ENCODE results near the gene ZGPAT.

The ZGPAT gene

GRCh38 chr20:63744574-63745423 lies 37.0 kb downstream of the ZGPAT start:
- TF ChIP-seq GATA2 (IDR thresholded peaks at IDR 0.05; ENCODE audit: low read depth, low read length) = no peak
- TF ChIP-seq GATA3 (IDR thresholded peaks at IDR 0.05; ENCODE audit: low read depth, low read length) = no peak

DNA sequence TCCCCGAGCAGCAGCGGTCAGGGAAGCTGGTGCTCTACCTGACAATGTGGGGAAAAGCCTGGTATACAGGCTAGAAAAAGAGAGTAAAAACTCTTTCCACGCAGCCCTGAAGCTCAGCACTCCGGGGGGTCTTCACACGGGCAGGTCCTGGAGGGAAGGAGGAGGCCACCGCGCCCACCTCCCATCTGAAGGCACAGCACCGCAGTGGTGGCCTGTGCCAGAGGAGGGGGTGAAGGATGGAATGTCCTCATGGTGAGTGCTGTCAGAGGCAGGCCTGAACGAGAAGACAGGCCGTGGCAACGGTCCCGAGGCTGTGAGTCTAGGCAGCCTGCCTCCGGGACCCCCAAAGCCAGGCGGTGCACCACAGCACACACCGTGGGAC lies 37.6 kb downstream of the ZGPAT start:
- TF ChIP-seq GATA3 (IDR thresholded peaks at IDR 0.05; ENCODE audit: low read depth, low read length) = no peak
- TF ChIP-seq GATA2 (IDR thresholded peaks at IDR 0.05; ENCODE audit: low read depth, low read length) = no peak

DNA sequence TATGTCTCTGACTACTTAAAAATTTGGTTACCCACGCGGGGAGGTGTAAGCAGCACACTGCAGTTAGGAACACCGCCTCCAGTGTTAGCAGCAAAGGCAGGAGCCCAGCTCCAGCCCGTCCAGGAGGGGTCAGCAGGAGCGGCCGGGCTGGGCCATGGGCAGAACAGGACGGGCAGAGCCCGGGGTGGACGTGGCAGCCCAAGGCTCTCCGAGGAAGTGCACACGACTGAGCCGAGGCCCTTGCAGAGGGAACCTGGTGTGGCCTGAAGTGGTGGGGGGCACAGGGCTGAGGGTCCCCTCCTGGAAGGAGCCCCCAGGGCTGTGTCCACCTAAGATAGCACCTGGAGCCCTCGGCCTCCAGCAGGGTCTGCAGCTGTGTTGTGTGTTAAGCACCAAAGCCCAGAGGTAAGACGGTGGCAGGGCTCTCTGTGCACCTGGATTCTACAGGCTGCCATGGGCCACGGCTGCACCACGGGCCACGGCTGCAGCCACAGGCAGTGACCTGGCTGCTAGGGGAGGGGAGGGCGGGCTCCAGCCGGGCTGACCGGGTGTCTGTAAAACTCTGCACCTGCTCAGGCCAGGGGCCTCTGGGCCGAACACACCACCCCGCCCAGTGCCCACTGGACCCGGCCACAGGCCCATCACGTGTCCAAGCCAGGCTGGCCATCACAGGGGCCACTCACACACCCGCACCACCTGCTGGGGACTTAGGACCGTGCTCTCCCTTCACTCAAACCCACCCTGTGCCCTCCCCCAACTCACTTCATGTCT lies 38.3 kb downstream of the ZGPAT start:
- TF ChIP-seq GATA3 (IDR thresholded peaks at IDR 0.05; ENCODE audit: low read depth, low read length) = no peak
- no peak for TF ChIP-seq GATA2 (IDR thresholded peaks at IDR 0.05; ENCODE audit: low read depth, low read length)

- TF ChIP-seq GATA2 (IDR thresholded peaks at IDR 0.05; ENCODE audit: low read depth, low read length) (no peak), GATA3 (IDR thresholded peaks at IDR 0.05; ENCODE audit: low read depth, low read length) (no peak)
These were observed 39.0 kb downstream of the ZGPAT start for GRCh38 chr20:63746751-63747315.

GRCh38 chr20:63747622-63748069 lies 39.8 kb downstream of the ZGPAT start:
- TF ChIP-seq GATA2 (IDR thresholded peaks at IDR 0.05; ENCODE audit: low read depth, low read length) = no peak
- no peak for TF ChIP-seq GATA3 (IDR thresholded peaks at IDR 0.05; ENCODE audit: low read depth, low read length)

DNA sequence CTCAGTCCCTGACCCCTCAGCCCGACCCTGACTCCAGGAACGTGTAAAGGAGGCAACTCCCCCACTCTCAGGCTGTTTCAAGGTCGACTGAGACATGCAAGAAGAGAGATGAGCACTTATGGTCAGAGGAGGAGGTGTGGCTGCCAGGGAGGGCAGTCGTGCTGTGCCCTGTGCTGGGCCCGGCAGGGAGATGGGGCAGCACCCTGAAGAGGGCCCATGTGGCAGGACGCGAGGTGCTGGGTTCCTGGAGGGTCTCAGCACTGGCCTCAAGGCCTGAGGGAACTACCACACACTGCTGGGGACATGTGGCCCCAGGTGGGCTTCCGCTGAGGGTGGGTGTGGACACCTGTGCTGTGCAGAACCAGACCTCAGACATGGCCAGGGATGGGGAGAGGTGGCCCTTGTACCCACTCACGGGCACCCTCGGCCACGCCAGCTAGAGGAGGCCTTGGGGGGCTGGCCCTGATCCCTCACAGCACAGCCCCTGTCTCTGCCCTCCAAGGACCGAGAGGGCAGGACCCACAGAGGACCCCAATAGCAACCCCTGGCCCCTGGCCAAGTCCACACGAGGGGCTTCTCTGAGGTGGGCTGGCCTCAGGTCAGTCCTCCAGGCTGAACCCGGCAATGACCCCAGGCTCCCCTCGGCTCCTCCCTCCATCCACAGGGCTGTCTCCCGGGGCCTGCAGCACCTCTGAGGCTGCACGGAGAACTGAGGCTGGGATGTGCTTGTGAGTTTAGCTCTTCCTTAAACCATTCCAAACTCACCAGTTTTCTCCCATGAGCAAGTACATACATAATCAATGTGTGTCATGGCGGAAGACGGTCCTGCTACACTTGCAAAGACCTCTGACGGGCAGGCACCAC lies 40.5 kb downstream of the ZGPAT start:
- TF ChIP-seq GATA3 (IDR thresholded peaks at IDR 0.05; ENCODE audit: low read depth, low read length) (no peak), GATA2 (IDR thresholded peaks at IDR 0.05; ENCODE audit: low read depth, low read length) (no peak)

DNA sequence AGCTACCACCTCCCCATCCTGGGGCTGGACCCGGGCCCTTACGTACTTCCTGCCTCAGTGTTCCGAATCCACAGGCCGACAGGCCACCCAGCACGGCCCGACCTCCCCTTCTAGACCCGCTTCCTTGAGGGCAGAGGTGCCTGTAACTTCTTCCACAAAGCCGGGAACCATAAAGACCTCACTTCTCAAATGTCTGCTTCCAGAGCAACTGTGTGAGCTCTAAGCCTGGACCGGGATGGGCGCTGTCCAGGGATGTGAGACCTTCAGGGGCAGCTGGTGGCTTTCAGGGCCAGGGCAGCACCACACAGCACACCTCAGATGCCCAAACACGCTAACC lies 41.1 kb downstream of the ZGPAT start:
- TF ChIP-seq GATA3 (IDR thresholded peaks at IDR 0.05; ENCODE audit: low read depth, low read length) (no peak), GATA2 (IDR thresholded peaks at IDR 0.05; ENCODE audit: low read depth, low read length) (no peak)

GRCh38 chr20:63749597-63750508 lies 42.0 kb downstream of the ZGPAT start:
- TF ChIP-seq GATA2 (IDR thresholded peaks at IDR 0.05; ENCODE audit: low read depth, low read length) (no peak), GATA3 (IDR thresholded peaks at IDR 0.05; ENCODE audit: low read depth, low read length) (no peak)

- TF ChIP-seq GATA2 (IDR thresholded peaks at IDR 0.05; ENCODE audit: low read depth, low read length) = no peak
- no peak for TF ChIP-seq GATA3 (IDR thresholded peaks at IDR 0.05; ENCODE audit: low read depth, low read length)
These were observed 43.1 kb downstream of the ZGPAT start for GRCh38 chr20:63750807-63751470.

GRCh38 chr20:63751471-63752271 lies 43.8 kb downstream of the ZGPAT start:
- TF ChIP-seq GATA3 (IDR thresholded peaks at IDR 0.05; ENCODE audit: low read depth, low read length) (no peak), GATA2 (IDR thresholded peaks at IDR 0.05; ENCODE audit: low read depth, low read length) (no peak)

- TF ChIP-seq GATA3 (IDR thresholded peaks at IDR 0.05; ENCODE audit: low read depth, low read length) (no peak), GATA2 (IDR thresholded peaks at IDR 0.05; ENCODE audit: low read depth, low read length) (no peak)
These were observed 44.7 kb downstream of the ZGPAT start for GRCh38 chr20:63752411-63753101.

Measured in SH-SY5Y (cell line).